ENCODE data around the gene MMP1. TPM values are rescaled to one million over a fixed set of nuclear protein-coding genes. Genes with fewer than 3 reads are reported as not detected.

The MMP1 gene
- total RNA-seq, 1 experiment from 2014 or later, result 33.5 TPM

GRCh38 chr11:102807921-102808320 is 10.0 kb upstream of the MMP1 start:
- Mint-ChIP-seq H3K4me3 (ENCODE audit: low read depth, unreplicated experiment) (peak overlapping the region; percentile 78), H3K36me3 (ENCODE audit: insufficient read depth, unreplicated experiment) (peaks cover 6% of the 10 kb centered on the region), H3K27me3 (ENCODE audit: unreplicated experiment) (no peaks in the 10 kb centered on the region), H3K27ac (ENCODE audit: unreplicated experiment) (no peak overlapping the region), H3K4me1 (ENCODE audit: low read depth, unreplicated experiment) (peaks cover 9% of the 10 kb centered on the region), H3K9me3 (ENCODE audit: low read depth, unreplicated experiment) (no peaks in the 10 kb centered on the region)
- BruUV-seq (replicated peaks), result no TSS peak
- intact Hi-C loops (cut with micrococcal nuclease; ENCODE audit: unreplicated experiment), result loop anchor here (5.0 kb wide), 2 partner anchors 76 to 249 kb away; no protein-coding TSS in a partner anchor
- DNase-seq, result peak; percentile 75
- CTCF ChIA-PET, result interaction anchor here (1.0 kb wide), 1 partner anchor 122 kb away, joined by 4 read pairs; no protein-coding TSS in a partner anchor
- TF ChIP-seq, protein P1, sequence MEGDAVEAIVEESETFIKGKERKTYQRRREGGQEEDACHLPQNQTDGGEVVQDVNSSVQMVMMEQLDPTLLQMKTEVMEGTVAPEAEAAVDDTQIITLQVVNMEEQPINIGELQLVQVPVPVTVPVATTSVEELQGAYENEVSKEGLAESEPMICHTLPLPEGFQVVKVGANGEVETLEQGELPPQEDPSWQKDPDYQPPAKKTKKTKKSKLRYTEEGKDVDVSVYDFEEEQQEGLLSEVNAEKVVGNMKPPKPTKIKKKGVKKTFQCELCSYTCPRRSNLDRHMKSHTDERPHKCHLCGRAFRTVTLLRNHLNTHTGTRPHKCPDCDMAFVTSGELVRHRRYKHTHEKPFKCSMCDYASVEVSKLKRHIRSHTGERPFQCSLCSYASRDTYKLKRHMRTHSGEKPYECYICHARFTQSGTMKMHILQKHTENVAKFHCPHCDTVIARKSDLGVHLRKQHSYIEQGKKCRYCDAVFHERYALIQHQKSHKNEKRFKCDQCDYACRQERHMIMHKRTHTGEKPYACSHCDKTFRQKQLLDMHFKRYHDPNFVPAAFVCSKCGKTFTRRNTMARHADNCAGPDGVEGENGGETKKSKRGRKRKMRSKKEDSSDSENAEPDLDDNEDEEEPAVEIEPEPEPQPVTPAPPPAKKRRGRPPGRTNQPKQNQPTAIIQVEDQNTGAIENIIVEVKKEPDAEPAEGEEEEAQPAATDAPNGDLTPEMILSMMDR (IDR thresholded peaks at IDR 0.05; ENCODE audit: unreplicated experiment), result peak; percentile 46

DNA sequence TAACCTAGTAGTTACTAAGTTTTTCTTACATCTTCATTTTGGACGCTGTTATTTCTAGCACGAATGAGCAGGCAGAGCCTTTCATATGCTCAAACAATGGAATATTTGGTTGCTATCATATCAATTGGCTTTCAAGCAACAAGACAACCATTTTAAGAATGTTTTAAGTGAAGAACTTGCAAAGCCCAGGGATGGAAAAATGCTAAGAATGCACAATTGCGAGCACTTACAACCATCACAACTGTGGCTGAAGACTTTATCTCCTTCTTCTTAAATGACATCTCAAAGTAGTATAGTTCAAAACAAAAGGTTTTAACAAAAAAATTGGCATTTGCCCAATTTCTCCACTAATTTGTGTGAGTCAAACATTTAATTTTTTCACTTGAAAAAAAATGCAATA is 8.3 kb upstream of the MMP1 start:
- BruUV-seq (replicated peaks), result no TSS peak
- intact Hi-C loops (cut with micrococcal nuclease; ENCODE audit: unreplicated experiment), result loop anchor here (5.0 kb wide), 2 partner anchors 74 to 251 kb away; no protein-coding TSS in a partner anchor
- H3K27me3 Mint-ChIP-seq (ENCODE audit: unreplicated experiment), result no peaks in the 10 kb centered on the region
- peaks cover 6% of the 10 kb centered on the region for H3K36me3 Mint-ChIP-seq (ENCODE audit: insufficient read depth, unreplicated experiment)
- peaks cover 9% of the 10 kb centered on the region for H3K4me1 Mint-ChIP-seq (ENCODE audit: low read depth, unreplicated experiment)
- TF ChIP-seq, protein P1 (IDR thresholded peaks at IDR 0.05; ENCODE audit: unreplicated experiment), result no peak
- H3K4me3 Mint-ChIP-seq (ENCODE audit: low read depth, unreplicated experiment), result no peak overlapping the region
- H3K27ac Mint-ChIP-seq (ENCODE audit: unreplicated experiment), result no peak overlapping the region
- H3K9me3 Mint-ChIP-seq (ENCODE audit: low read depth, unreplicated experiment), result no peaks in the 10 kb centered on the region
- CTCF ChIA-PET, result no interaction called here
- no peak for DNase-seq

DNA sequence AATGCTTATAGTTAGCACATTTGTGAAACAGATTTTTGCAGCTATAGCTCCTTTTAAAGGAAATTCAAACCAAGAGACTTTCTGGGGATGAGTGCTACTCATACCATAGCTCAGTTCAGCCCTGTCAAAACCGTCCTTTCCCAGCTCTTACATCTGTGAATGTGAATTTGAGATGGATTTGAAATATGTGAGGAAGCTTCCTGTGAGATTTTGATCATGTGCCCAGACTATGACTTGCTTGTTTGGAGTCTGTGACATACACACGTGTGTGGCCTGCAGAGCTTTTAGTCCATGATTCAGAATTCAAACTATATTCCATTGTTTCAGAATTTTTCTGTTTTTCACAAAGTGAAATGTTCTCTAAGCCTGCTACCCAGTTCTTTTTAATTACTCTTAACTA is 4.4 kb upstream of the MMP1 start:
- TF ChIP-seq, protein P1 (IDR thresholded peaks at IDR 0.05; ENCODE audit: unreplicated experiment), result no peak
- CTCF ChIA-PET, result no interaction called here
- peaks cover 5% of the 10 kb centered on the region for H3K36me3 Mint-ChIP-seq (ENCODE audit: insufficient read depth, unreplicated experiment)
- intact Hi-C loops (cut with micrococcal nuclease; ENCODE audit: unreplicated experiment), result no loop called here
- no peak overlapping the region for H3K4me3 Mint-ChIP-seq (ENCODE audit: low read depth, unreplicated experiment)
- H3K27ac Mint-ChIP-seq (ENCODE audit: unreplicated experiment), result no peak overlapping the region
- no peaks in the 10 kb centered on the region for H3K9me3 Mint-ChIP-seq (ENCODE audit: low read depth, unreplicated experiment)
- no peaks in the 10 kb centered on the region for H3K27me3 Mint-ChIP-seq (ENCODE audit: unreplicated experiment)
- BruUV-seq (replicated peaks), result no TSS peak
- no peak for DNase-seq
- H3K4me1 Mint-ChIP-seq (ENCODE audit: low read depth, unreplicated experiment), result peaks cover 21% of the 10 kb centered on the region

DNA sequence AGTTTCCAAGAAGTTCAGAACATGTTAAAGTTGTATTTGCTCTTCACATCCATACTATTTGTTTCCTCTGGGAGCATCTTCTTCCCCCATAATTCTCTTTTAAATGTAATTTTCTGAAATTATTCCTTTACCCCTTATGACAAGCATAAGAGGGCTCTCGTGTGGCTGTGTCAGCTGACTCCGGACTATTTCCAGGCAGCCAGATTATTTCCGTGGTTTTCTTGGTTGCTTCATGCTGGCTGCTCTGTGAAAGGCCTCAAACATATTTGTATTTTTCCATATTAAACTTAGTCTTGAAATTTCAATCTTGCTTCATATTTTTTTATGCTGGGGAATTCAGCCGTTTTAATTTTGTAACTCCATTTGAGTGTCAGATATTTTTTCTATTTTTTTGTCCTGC is 2.8 kb upstream of the MMP1 start:
- no peaks in the 10 kb centered on the region for H3K27me3 Mint-ChIP-seq (ENCODE audit: unreplicated experiment)
- H3K4me3 Mint-ChIP-seq (ENCODE audit: low read depth, unreplicated experiment), result no peak overlapping the region
- intact Hi-C loops (cut with micrococcal nuclease; ENCODE audit: unreplicated experiment), result no loop called here
- peaks cover 5% of the 10 kb centered on the region for H3K36me3 Mint-ChIP-seq (ENCODE audit: insufficient read depth, unreplicated experiment)
- no TSS peak for BruUV-seq (replicated peaks)
- TF ChIP-seq, protein P1 (IDR thresholded peaks at IDR 0.05; ENCODE audit: unreplicated experiment), result no peak
- H3K27ac Mint-ChIP-seq (ENCODE audit: unreplicated experiment), result no peak overlapping the region
- no peaks in the 10 kb centered on the region for H3K9me3 Mint-ChIP-seq (ENCODE audit: low read depth, unreplicated experiment)
- CTCF ChIA-PET, result no interaction called here
- no peak for DNase-seq
- peaks cover 21% of the 10 kb centered on the region for H3K4me1 Mint-ChIP-seq (ENCODE audit: low read depth, unreplicated experiment)
